MM.1S (cell line): ENCODE measurements around the gene RNF112.

Source experiments
- EZH2 ChIP-seq: fragments of 300-600 bp; sonication (generic); optimal IDR thresholded peaks from 2 replicates; pipeline ENCODE3; 2017; ENCODE audit warnings: low read depth, mild to moderate bottlenecking, antibody characterized with exemption, low read length, mixed read lengths
- EZH2phosphoT487 ChIP-seq: fragments of 300-600 bp; sonication (generic); IDR thresholded peaks from 2 replicates; pipeline ENCODE4 v1.6.1; 2018; ENCODE audit warnings: antibody characterized with exemption, low read length
- TF ChIP-seq, protein P1 (sequence below): fragments of 300-600 bp; sonication (generic); IDR thresholded peaks from 2 replicates; pipeline ENCODE4 v1.5.1; 2016; ENCODE audit warnings: antibody characterized with exemption, low read length, mixed read lengths

DNA sequence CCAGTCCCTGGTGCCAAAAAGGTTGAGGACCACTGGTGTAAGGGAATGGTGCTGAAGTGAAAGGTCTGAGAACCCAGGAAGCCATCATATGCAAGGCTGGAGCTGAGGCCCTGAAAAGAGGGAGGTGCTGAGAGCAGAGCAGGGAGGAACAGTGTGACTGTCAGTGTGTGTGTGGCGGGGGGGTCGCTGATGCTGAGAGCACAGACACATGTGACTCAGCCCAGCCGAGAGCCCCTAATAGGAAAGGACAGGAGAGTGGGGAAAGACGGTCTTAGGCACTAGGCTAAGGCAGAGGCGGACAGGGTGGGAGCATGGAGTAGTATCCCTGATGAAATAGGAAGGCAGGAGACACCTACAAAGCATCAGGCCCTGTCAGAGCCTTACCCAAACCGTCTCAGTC, 49.7 kb upstream of the RNF112 start:
- TF ChIP-seq, protein P1, sequence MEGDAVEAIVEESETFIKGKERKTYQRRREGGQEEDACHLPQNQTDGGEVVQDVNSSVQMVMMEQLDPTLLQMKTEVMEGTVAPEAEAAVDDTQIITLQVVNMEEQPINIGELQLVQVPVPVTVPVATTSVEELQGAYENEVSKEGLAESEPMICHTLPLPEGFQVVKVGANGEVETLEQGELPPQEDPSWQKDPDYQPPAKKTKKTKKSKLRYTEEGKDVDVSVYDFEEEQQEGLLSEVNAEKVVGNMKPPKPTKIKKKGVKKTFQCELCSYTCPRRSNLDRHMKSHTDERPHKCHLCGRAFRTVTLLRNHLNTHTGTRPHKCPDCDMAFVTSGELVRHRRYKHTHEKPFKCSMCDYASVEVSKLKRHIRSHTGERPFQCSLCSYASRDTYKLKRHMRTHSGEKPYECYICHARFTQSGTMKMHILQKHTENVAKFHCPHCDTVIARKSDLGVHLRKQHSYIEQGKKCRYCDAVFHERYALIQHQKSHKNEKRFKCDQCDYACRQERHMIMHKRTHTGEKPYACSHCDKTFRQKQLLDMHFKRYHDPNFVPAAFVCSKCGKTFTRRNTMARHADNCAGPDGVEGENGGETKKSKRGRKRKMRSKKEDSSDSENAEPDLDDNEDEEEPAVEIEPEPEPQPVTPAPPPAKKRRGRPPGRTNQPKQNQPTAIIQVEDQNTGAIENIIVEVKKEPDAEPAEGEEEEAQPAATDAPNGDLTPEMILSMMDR: no peak
- TF ChIP-seq EZH2 (no peak), EZH2phosphoT487 (no peak)
